DMS 273 treated with DMSO at 0.1 percent for 48 hours (cell line): Measurements from ENCODE around the gene SUB1.

ENCODE experiments used
- DNase-seq: peaks from one replicate; lab custom pipeline; 2025; lab: John Stamatoyannopoulos, UW

Gene SUB1

GRCh38 chr5:32645246-32645645 lies 59.9 kb downstream of the SUB1 start:
- DNase-seq = no peak

DNA sequence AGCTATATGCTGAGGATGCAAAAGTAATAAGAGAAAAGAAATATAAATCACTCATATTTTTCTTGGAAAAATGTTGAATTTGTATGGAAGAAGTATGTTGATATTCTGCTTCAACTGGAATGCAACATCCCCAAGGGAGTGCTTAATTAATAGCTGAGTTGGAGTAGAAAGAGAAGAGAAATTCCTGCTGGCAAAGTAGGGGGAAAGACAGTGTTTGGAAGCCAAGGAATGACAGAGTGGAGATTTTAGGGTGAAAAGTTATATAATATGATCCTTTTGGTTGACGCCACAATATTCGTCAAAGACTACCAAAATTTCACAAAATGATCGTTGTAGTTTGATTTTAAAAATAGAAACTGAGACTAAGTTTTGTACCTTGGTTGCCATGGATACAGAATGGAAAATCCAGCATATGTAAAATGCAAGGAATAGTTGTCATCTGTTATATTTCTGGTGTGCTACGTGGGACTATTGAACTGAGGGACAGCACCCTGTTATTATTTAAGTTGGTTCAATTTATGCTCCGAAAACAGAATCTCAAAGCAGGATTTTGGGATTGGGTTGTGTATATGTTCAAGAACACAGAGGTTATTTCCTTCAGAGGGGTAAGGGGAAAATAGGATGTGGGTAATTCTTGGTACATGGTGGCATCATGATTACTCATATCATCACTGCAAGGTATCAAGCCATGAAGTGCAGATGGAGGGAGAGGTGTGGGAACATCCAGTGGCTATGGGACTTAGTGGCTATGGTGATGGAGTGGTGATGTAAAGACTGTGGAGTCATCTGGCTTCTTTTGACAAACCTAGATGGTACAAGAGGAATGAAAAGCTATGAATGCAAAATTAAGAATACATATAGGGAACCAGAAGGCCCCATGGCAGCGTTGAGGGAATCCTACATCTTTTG lies 61.0 kb downstream of the SUB1 start:
- DNase-seq = no peak

DNA sequence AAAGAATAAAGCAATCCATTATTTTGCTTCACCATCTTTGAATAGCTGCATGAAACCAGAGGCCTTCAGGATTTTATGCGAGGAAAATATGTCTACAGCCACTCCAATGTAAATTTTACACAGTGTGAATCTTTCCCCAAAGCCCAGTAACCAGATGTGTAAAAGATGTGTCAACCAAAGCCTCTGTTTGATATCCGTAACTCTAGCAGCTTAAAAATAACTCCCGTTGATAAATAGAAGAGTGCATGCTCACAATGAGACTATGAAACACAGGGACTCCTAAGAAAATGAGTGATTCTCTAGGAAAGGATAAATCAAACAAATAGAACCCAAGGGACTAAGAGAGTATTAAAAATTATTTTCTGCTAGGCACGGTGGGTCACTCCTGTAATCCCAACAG lies 65.7 kb downstream of the SUB1 start:
- no peak for DNase-seq

DNA sequence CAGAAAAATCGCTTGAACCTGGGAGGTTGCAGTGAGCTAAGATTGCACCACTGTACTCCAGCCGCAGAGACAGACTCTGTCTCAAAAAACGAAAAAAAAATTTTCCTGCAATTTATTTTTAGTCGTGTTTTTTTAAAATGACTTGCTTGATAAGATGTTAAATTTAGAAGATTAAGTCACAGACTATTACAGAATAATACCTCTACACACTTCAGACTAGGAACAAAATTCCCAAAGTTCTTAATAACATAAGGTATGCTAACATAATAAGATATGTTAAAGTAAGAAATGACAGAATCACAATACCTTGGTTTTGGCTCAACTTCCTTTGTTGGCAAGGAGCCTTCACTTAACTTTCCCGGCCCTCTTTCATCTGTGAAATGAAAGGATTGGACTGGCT lies 66.3 kb downstream of the SUB1 start:
- no peak for DNase-seq
